Endothelial cell of umbilical vein (primary cell): ENCODE results near the gene CCDC136. TPM values are rescaled to one million over a fixed set of nuclear protein-coding genes. Genes with fewer than 3 reads are reported as not detected.

ENCODE experiments used
- BruUV-seq: library from RNA; stranded (reverse); fragments of 400-500 nt; replicated peaks from 2 replicates; lab custom pipeline; 2021; lab: Mats Ljungman, UMichigan
- CTCF ChIA-PET: fragments of 300-600, 350-600 bp; sonication (Branson Sonifier 250); formaldehyde crosslinking; loops from one replicate; lab custom pipeline; 2021; ENCODE audit warnings: antibody characterized with exemption, inconsistent platforms; lab: Charles Lee
- POLR2A ChIA-PET: fragments of 300-600, 350-600 bp; sonication (Branson Sonifier 250); formaldehyde crosslinking; loops from one replicate; lab custom pipeline; 2021; ENCODE audit warnings: antibody characterized with exemption, inconsistent platforms; lab: Charles Lee
- DNase-seq: peaks from one replicate; pipeline ENCODE4 v3.0.0-alpha.2; 2011; ENCODE audit warnings: low read depth, low spot score
- FAIRE-seq: peaks from 2 replicates; lab custom pipeline; 2011; peaks lifted over from hg19 to GRCh38; lab: Jason Lieb, UNC
- H2AFZ ChIP-seq: 2 replicates; pipeline ENCODE4 v1.6.0; 2012; ENCODE audit warnings: low read depth, low read length, control low read depth, inconsistent platforms
- H3K27ac ChIP-seq: 2 replicates; pipeline ENCODE4 v1.5.1; 2011; ENCODE audit warnings: low read depth, mild to moderate bottlenecking, control low read depth, low read length, moderate library complexity; ENCODE audit not compliant: insufficient read depth
- H3K27me3 ChIP-seq, 2 experiments: 2 replicates each; pipeline versions ENCODE4 v1.6.0 to v1.6.1; 2011; ENCODE audit warnings: low read length in 2 of 2, mixed read lengths in 1 of 2; ENCODE audit not compliant: control insufficient read depth in 2 of 2, insufficient read depth in 2 of 2
- H3K36me3 ChIP-seq, 2 experiments: 2 replicates in 1 of 2; 3 replicates in 1 of 2; pipeline ENCODE4 v1.5.1; 2011; ENCODE audit warnings: low read length in 2 of 2, mild to moderate bottlenecking in 1 of 2, moderate library complexity in 1 of 2; ENCODE audit not compliant: control insufficient read depth in 2 of 2, insufficient read depth in 2 of 2; ENCODE audit errors: extremely low read depth in 1 of 2
- H3K4me1 ChIP-seq: 3 replicates; pipeline ENCODE4 v1.5.1; 2011; ENCODE audit warnings: mild to moderate bottlenecking, low read length; ENCODE audit not compliant: control insufficient read depth, insufficient read depth; ENCODE audit errors: extremely low read depth
- H3K4me2 ChIP-seq: 2 replicates; pipeline ENCODE4 v1.6.1; 2011; ENCODE audit warnings: low read length, control low read depth, mixed read lengths; ENCODE audit not compliant: insufficient read depth
- H3K4me3 ChIP-seq, 3 experiments: fragments of 200-600 bp in 1 of 3; sonication (generic), shearing (Covaris generic) in 1 of 3; replicated peaks in 1 of 3; 2 replicates each; pipeline ENCODE4 v1.5.1; 2011 to 2016; ENCODE audit warnings: control low read depth in 3 of 3, low read length in 3 of 3, mild to moderate bottlenecking in 2 of 3, inconsistent platforms in 1 of 3, low read depth in 1 of 3, moderate library complexity in 1 of 3; ENCODE audit not compliant: insufficient read depth in 1 of 3
- H3K79me2 ChIP-seq: 2 replicates; pipeline ENCODE4 v1.6.0; 2012; ENCODE audit warnings: low read length, inconsistent platforms; ENCODE audit not compliant: control insufficient read depth, insufficient read depth
- H3K9ac ChIP-seq: replicated peaks from 2 replicates; pipeline ENCODE3; 2011; ENCODE audit warnings: low read length, control low read depth; ENCODE audit not compliant: insufficient read depth; ENCODE audit errors: extremely low read depth
- H3K9me1 ChIP-seq: replicated peaks from 3 replicates; pipeline ENCODE4 v1.6.0; 2011; ENCODE audit warnings: mild to moderate bottlenecking, low read length; ENCODE audit not compliant: control insufficient read depth, insufficient read depth; ENCODE audit errors: extremely low read depth
- H3K9me3 ChIP-seq: replicated peaks from 2 replicates; pipeline ENCODE4 v1.5.1; 2012; ENCODE audit warnings: low read length, inconsistent platforms; ENCODE audit not compliant: control insufficient read depth, insufficient read depth
- H4K20me1 ChIP-seq: replicated peaks from 2 replicates; pipeline ENCODE3; 2011; ENCODE audit warnings: mild to moderate bottlenecking, low read length; ENCODE audit not compliant: control insufficient read depth, insufficient read depth; ENCODE audit errors: extremely low read depth
- CTCF ChIP-seq, 2 donors: IDR thresholded peaks; 1 replicate in 1 of 2; 2 replicates in 1 of 2; pipeline ENCODE4 v1.5.1; 2011; ENCODE audit warnings: low read length in 2 of 2, mild to moderate bottlenecking in 2 of 2, moderate library complexity in 2 of 2, control low read depth in 1 of 2, inconsistent platforms in 1 of 2, low read depth in 1 of 2; ENCODE audit not compliant: insufficient read depth in 1 of 2; ENCODE audit errors: extremely low read depth in 1 of 2
- EZH2 ChIP-seq: IDR thresholded peaks from 2 replicates; pipeline ENCODE4 v1.6.1; 2012; ENCODE audit warnings: borderline replicate concordance, low read depth, mild to moderate bottlenecking, moderate library complexity, low read length, inconsistent platforms; ENCODE audit not compliant: severe bottlenecking
- GATA2 ChIP-seq: IDR thresholded peaks from 2 replicates; pipeline ENCODE4 v1.7.0; 2011; ENCODE audit warnings: low read depth, mild to moderate bottlenecking, moderate library complexity, mixed read lengths, low read length; ENCODE audit not compliant: insufficient read length, insufficient read depth
- JUN ChIP-seq: IDR thresholded peaks from 2 replicates; pipeline ENCODE4 v1.6.1; 2011; ENCODE audit warnings: borderline replicate concordance, low read depth; ENCODE audit not compliant: insufficient read length, insufficient read depth
- MYC ChIP-seq: IDR thresholded peaks from one replicate; pipeline ENCODE4 v1.6.1; 2011; ENCODE audit warnings: mild to moderate bottlenecking, low read depth, low read length
- POLR2A ChIP-seq: IDR thresholded peaks from 2 replicates; pipeline ENCODE4 v1.6.1; 2012; ENCODE audit warnings: low read depth, mild to moderate bottlenecking, control low read depth, low read length
- POLR2AphosphoS5 ChIP-seq: IDR thresholded peaks from 2 replicates; pipeline ENCODE4 v1.6.1; 2012; ENCODE audit warnings: low read depth, mild to moderate bottlenecking, control low read depth, low read length, moderate library complexity; ENCODE audit not compliant: insufficient read depth
- dilution Hi-C: fragments of 300-500 bp; cut with MboI; formaldehyde crosslinking; loops from one replicate; pipeline ENCODE4 v1.15.0; 2019; ENCODE audit warnings: low sequenced_read_pairs; ENCODE audit not compliant: extremely low pct_ligation_motif_present
- intact Hi-C: fragments of 100-400 bp; cut with micrococcal nuclease; formaldehyde crosslinking; loops from one replicate; pipeline ENCODE4 v1.10.0; 2022
- polyA plus RNA-seq, 4 experiments: library from polyadenylated mRNA; depleted of rRNA in 3 of 4; stranded (reverse) in 3 of 4; unstranded in 1 of 4; fragments of >200 nt; gene quantifications; 2 replicates each; pipeline versions ENCODE4 v1.2.1 to v1.2.3, GENCODE V29; 2011 to 2012; ENCODE audit warnings: missing spikeins in 1 of 4
- total RNA-seq: library from RNA; stranded (reverse); gene quantifications from 2 replicates; pipeline ENCODE4 v1.2.3, GENCODE V29; 2021
- TF ChIP-seq, protein P1 (sequence below): IDR thresholded peaks from 2 replicates; pipeline ENCODE4 v1.6.1; 2011; ENCODE audit not compliant: insufficient read depth, insufficient read length

Gene CCDC136
- total and polyA plus RNA-seq, 2 donors (not counting 3 experiments of a cell fraction or from before 2014, with no cell fraction given) = 1.8 to 3.3 TPM

DNA sequence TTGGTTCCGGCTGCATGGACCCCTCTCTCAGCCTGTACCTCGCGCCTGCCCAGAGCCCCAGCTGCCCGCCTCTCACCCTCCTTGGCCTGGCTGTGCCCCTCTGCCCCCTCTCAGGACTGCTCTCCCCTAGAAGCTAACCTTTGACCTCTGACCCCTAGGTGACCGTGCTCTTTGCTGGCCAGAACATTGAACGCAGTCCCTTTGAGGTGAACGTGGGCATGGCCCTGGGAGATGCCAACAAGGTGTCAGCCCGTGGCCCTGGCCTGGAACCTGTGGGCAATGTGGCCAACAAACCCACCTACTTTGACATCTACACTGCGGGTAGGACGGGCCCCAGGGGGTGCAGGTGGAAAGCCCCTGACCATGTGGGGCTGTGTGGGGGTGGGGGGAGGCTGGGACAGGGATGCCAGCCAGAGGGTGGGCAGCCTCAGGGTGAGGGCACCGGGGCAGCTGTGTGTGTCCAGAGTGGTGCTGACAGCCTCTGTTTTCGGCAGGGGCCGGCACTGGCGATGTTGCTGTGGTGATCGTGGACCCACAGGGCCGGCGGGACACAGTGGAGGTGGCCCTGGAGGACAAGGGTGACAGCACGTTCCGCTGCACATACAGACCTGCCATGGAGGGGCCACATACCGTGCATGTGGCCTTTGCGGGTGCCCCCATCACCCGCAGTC, 46.5 kb downstream of the CCDC136 start:
- FAIRE-seq (no peak), DNase-seq (no peak)
- Histone ChIP-seq H3K9me1 (no peaks in the 10 kb centered on the region), H3K9me3 (no peaks in the 10 kb centered on the region), H3K27me3 (no peaks in the 10 kb centered on the region), H3K79me2 (peaks cover 2% of the 10 kb centered on the region), H3K4me1 (peaks cover 6% of the 10 kb centered on the region), H4K20me1 (no peaks in the 10 kb centered on the region), H3K36me3 (peaks cover 11 to 63% of the 10 kb centered on the region in 2 experiments), H3K27ac (no peak overlapping the region), H3K4me3 (no peak overlapping the region), H3K4me2 (no peak overlapping the region), H3K9ac (no peak overlapping the region), H2AFZ (no peak overlapping the region)
- intact Hi-C loops (no loop called here), dilution Hi-C loops (no loop called here)
- BruUV-seq = no TSS peak
- CTCF ChIA-PET = no interaction called here
- POLR2A ChIA-PET = no interaction called here
- no peak for TF ChIP-seq POLR2A
- TF ChIP-seq POLR2AphosphoS5 = no peak
- TF ChIP-seq EZH2 = no peak
- no peak for TF ChIP-seq CTCF (IDR thresholded peaks at IDR 0.05; ENCODE audit: extremely low read depth in 1 of 2, insufficient read depth in 1 of 2, low read depth in 1 of 2, low read length in 2 of 2)
- TF ChIP-seq, protein P1, sequence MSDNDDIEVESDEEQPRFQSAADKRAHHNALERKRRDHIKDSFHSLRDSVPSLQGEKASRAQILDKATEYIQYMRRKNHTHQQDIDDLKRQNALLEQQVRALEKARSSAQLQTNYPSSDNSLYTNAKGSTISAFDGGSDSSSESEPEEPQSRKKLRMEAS = no peak
- no peak for TF ChIP-seq JUN
- no peak for TF ChIP-seq MYC
- no peak for TF ChIP-seq GATA2
